HTR-8/SVneo (cell line): Measurements from ENCODE around the gene NEO1.
A peak's percentile ranks its signal among the peaks of the same experiment; 100 is the strongest.
"Not testable (repeated sequence)": the region's sequence is repeated elsewhere in the genome, so short reads cannot be mapped to it uniquely, and the experiment has no call there.

ENCODE experiments used
- DNase-seq: peaks from one replicate; pipeline ENCODE4 v3.0.0; 2011; ENCODE audit warnings: low spot score, mixed read lengths; ENCODE audit not compliant: insufficient read length
- FAIRE-seq: peaks from 2 replicates; lab custom pipeline; 2011; peaks lifted over from hg19 to GRCh38; lab: Jason Lieb, UNC

The NEO1 gene

DNA sequence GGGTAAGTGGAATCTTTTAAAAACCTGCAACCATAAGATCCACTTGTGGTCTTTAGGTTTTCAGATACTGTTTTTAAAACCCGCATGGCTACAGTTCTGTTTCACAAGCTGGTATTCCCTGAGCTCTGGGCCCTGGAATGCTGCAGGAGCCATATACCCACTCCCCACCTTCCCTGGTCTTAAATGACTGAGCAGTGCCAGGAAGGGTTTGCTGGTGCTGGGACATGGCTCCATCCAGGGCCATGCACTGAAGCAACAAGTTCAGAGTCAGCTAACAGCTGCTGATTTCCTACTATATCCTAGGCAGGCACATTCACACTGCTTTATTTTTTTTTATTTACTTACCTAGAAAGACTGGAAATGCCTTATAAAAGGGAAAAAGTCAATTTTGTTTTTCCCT lies 239.2 kb downstream of the NEO1 start:
- no peak for FAIRE-seq
- no peak for DNase-seq

DNA sequence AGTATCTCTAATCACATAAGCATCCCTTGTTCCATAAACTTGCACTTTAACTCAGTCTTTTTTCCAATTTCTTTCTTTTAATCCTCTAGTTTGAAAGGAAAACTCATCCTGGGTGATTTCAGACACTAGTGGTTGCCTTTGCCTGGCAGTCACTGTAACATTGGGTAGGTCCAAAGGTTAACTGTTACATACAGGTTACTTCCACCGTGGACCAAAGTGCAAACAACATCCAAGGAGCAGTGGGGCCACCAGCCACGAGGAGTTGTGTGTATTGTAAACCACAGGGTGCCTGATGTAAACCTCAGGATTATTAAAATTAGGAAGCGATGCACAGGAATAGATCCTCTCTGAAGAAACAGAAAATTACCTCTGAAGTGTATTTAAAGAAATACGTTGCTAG lies 241.5 kb downstream of the NEO1 start:
- no peak for DNase-seq
- peak; percentile 87 for FAIRE-seq

DNA sequence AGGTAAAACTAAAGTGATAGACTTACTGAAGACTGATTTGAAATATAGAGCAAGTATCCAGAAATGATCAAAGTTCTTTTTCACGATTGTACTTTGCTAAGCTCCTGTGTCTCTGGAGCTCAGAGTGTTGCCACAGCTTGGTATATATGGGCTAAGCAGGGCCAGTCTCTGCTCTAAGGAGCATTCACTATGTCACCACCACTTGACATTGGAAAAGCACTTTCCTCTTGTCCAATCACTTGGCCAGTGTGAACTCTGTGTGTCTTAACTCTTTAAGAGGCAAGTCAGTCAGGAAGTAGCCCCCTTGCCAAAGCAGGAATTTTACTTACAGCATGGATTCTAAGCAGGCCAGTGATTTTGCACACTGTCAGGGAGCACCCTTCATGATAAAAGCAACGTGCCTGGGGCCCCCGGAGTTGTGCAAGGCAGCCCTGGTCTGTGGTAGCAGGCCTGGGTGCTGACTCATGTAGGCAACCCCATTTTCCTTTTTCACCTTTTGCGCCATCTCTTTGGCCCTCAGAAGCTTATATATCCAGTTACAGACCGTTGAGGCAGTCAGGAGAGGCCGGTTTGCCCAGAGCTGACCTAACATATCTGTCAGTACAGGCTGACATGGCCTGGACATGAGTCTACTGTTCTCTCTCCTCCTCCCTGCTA lies 243.5 kb downstream of the NEO1 start:
- DNase-seq (no peak), FAIRE-seq (peak; percentile 94)

DNA sequence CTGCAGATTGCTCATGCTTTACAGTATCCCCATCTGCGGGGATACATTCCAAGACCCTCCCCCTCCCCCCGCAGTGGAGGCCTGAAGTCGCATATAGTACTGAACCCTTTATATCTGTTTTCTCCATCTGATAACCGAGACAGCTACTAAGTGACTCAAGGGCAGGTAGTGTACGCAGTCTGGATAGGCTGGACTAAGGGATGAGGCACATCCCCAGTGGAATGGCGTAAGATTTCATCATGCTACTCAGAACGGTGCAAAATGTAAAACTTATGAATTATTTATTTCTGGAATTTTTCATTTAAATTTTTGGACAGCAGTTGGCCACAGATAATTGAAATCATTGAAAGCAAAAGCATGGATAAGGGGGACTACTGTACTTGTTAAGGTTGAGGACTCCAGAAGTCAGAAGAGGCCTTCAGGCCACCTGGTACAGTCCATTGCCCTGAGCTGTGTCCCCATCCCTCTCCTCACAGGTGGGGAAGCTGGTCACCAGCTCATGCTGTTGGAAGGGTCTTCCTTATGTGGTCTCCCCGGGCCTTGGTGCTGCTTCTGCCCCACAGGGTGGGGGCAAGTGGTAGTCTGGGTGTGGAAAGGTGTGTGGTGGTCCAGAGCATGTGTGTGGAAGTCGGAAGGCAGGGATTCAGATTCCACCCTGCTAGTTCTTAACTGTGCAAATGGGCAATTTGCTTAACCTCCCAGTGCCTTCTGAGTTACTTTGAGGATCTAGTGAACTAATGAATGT lies 244.5 kb downstream of the NEO1 start:
- FAIRE-seq (peak; percentile 62), DNase-seq (no peak)

DNA sequence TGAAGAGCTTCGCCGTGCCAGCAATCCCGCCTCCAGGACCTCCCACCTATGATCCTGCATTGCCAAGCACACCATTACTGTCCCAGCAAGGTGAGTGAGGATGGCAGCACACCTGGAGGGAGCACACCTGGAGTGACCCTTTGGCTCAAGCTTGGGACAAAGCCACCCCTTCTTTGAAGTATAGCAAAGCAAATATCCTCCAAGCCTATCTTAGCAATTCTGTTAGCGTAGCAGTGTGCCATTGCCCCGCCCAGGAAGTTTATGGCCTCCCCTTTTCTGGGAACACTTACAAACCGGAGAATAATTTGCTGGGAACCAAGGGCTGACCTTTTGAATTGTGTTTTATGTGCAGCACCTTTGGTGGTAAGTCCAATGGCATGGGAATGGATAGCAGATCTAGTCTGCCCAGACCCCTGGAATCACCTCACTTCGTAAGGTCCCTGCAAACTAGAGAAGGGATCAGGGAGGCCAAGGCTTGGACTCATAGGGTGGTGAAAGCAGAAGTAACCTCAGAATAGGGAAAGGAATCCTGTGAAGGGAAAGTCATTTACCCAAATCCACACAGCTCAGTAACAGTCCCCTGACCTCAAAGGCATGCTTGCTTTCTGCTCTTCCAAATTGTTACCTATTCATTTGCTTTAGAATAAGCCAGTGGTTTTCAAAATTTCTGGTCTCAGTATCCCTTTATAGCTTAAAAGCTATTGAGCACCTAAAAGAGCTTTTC lies 246.4 kb downstream of the NEO1 start:
- FAIRE-seq: peak; percentile 33
- no peak for DNase-seq

DNA sequence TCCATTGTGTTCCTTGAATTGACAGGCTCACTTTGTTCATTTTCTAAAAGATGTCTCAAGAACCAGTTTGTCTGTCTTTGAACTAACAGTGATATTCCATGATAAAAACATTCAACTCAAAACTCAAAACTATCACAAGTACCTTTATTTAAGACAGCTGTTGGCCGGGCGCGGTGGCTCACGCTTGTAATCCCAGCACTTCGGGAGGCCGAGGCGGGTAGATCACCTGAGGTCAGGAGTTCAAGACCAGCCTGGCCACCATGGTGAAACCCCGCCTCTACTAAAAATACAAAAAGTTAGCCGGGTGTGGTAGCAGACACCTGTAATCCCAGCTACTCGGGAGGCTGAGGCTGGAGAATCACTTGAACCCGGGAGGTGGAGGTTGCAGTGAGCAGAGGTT lies 248.0 kb downstream of the NEO1 start:
- DNase-seq, FAIRE-seq: not testable (repeated sequence)

DNA sequence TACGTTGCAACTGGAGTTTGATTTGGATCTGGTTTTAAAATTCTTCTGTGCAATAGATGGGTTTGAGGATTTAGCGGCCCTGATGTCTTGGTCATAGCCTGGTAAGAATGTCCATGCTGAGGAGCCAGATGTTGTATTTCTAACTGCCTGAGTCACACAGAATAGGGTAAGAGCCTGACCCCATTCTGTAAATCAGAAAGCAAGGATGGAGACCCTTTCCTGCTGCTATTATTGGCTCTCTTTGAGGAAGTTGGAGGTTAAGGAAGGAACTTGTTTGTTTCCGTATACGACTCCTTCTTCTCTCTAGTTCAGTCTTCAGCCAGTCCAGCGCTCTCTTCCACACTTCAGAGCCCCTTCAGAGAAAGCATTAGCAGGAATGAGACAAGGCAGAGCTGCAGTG lies 251.4 kb downstream of the NEO1 start:
- FAIRE-seq: peak; percentile 71
- DNase-seq: no peak

DNA sequence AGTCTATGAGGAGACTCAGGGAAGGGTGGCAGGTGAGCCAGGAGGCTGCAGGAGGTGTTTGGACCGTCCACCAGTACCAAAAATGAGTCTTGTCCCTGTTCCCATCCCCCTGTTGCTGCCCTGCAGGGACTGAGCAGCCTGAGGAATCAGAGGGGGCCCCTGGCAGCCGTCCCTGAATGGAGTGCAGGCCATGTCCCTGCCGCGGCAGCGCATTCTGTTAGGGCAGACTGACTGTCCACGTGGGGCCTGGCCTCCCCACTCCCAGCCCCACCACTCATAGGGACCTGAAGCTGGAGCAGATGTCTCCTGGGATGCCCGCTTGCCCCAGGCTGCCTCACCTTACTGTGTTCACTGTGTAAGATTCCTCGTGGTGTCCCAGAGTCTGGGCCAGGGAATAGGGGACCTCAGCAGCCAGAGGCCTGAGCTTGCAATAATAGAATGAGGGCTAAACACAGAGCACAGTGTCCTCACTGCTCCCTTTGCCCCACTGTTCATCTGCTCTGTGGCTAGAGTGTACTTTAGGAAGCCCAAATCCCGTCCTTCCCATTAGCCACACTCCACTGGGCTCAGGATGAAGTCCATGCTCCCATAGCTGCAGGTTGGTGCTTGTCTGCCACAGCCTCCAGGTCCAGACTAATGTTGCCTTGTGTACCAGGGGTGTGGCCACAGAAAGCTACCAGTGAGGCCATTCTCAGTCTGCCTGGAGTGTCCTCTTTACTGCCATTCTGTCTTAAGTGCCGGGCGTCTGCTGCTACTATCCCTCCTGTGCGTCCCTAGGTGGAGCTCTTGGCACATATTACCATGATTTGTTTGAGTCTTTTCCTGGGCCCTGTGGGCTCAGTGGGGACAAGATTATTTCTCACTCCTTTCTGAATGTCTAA lies 253.3 kb downstream of the NEO1 start:
- peak; percentile 94 for DNase-seq

DNA sequence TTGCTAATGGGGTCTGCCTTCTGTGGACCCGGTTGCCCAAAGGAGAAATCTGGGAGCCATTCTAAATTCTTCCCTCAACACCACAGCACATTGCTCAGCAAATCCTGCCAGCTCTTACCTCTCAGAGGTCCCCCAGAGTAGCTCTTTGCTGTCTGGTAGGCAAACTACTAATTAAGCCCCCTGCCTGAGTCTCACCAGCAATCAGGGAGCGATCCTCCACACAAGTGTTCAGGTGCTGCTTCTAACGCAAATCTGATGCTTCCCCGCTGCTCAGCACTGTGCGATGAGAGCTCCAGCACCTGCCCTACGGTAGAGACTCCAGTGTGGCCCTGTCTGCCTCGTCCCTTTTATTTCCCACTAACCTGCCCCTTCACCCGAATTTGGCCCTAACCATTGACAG lies 256.0 kb downstream of the NEO1 start:
- FAIRE-seq (no peak), DNase-seq (no peak)

More for the DNA sequence above, 253.3 kb downstream of the NEO1 start:
- FAIRE-seq: peak; percentile 99

DNA sequence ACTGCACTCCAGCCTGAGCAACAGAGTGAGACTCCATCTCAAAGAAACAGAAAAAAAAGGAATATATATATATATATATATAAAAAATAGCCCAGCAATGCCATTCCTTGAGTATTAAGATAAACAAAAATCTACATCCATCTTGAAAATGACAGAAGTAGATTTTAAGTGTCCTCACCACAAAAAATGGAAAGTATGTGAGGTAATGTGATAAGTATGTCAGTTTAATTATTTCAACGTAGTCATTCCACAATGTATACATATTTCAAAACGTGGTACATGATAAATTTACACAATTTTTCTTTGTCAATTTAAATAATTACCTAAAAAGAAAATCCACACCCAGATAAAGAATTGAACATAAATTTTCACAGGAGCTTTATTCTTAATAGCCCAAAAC lies 261.6 kb downstream of the NEO1 start:
- DNase-seq (no peak), FAIRE-seq (peak; percentile 77)

DNA sequence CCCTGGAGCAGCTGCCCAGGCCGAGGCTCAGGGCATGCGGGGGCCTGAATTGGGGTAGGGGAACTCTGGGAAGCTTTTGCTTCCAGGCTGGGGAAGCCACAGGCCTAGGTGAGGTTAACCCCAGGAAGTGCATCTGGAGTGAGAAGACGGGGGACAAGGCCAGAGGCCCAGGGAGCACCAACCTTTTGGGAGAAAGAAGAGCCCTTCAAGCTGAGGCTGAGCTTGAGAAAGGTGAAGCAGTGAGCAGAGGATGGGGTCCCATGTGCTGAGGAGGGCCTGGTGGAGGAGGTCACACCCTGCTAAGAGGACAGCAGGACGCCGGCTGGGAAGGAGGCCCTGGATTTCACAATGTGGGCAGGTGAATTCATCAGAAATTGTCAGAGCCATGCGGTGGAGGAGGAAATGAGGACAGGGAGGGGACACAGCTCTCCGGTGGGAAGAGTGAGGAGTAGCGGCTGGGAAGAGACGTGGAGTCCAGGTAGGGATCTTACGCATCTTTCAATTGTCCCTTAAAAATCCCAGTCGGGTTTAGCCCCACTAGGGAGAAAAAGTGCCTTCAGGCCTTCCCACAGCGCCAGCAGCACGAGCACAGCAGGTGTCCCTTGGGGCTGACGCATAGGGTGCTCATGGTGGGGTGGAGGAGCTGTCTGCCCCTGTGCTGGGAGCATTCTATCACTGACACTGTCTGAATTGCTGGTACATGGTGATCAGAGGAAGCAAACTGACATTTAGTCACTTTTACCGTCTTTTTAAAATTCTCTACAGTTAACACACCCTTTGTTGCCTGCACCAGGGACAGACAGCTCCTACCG lies 265.6 kb downstream of the NEO1 start:
- no peak for DNase-seq
- FAIRE-seq: peak; percentile 80

DNA sequence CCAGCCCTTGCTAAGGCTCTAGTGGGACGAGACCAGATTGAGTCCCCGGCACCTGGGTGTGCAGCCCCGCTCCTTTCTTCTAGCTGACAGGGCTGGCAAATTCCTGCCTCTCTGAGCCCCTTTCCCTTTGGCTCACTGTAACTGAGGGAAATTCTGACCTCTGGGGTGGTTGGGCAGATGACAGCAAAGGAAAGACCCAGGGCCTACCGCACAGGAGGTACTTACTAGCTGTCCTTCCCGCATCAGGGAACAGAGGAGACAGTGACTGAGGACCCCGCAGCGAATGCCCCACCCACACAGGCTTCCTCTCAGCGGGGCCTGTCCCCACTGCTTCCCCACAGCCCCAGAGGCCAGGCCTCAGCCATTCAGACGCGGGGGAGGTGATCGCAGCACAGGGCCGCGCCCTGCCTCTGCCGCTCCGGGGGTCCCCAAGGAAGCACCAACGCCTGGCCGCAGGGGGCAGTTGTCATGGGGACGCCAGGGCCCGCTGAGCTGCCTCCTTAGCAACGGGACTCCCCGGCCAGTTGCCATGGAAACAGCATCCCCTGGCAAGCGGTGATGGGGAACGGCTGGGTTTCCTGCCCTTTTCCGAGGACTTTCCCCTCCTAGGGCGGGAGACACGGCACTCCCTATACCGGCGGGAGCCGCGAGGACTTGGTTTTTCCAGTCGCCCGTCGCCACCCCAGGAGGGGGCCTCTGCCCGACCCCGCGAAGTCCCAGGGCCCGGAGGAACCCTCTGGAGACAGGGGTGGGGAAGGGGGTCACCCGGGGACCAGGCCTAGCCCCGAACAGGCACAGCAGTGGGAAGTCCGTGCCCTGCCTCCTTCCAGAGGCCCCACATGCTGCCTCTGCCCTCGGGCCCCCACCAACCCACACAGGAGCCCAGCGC lies 266.4 kb downstream of the NEO1 start:
- no peak for FAIRE-seq
- DNase-seq: no peak

DNA sequence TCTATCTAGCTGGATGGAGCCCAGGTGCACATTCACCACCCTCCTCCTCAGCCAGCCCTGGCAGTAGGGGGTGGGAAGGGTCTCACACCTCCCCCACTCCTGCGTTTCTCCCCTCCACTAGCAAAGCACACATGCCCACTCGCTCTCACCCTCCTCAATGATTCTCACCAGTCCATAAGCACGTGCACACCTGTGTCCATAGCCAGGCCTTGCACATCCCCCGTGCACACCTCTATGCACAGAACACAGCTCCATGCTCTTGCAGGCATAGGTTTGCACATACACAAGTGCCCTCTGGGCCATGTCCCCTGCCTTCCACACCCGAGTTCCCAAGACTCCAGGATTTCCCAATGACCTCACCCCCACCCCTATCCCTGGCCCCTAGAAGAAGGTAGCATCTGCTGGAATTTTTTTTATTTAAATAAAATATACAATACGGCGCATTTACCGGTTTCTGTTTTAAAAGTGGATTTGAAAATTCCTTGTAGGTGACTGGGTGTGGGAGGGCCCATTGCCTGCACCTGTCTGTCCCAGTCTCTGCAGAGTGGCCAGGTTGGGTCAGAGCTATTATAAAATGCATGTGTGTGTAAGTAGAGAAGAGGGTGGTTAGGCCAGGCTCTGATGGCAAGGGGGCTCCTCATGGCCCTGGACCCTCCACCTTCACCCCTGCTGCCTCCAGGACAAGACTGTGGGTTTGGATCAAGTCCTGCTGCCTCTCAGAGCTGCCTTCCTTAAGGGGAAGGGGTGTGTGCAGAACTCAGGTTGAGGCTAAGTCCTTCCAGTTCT lies 267.4 kb downstream of the NEO1 start:
- FAIRE-seq (peak; percentile 54), DNase-seq (no peak)

DNA sequence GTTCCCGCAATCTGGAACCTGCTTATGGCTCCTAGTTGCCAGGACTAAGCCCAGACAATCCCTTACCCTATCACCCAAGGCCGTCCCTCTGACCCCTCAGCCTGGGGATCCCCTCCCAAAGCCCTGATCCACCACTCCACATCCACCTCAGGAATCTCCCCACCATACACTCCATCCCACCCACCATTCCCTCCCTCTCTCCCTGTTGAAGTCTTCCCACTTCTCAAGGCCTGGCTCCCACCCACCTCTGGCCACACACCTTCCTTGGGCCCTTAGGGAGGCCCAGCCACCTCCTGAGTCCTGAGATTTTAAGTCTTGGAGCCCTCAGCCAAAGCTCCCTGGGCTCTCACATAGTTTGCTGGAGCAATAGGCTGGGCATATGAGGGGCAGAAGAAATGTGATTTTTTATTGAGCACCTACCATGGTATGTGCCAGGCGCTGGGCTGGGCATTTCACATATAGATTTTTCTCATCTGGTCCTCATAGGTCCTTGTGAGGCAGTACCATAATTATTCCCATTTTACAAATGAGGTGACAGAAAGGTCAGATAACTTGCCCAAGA lies 268.4 kb downstream of the NEO1 start:
- DNase-seq (no peak), FAIRE-seq (no peak)

DNA sequence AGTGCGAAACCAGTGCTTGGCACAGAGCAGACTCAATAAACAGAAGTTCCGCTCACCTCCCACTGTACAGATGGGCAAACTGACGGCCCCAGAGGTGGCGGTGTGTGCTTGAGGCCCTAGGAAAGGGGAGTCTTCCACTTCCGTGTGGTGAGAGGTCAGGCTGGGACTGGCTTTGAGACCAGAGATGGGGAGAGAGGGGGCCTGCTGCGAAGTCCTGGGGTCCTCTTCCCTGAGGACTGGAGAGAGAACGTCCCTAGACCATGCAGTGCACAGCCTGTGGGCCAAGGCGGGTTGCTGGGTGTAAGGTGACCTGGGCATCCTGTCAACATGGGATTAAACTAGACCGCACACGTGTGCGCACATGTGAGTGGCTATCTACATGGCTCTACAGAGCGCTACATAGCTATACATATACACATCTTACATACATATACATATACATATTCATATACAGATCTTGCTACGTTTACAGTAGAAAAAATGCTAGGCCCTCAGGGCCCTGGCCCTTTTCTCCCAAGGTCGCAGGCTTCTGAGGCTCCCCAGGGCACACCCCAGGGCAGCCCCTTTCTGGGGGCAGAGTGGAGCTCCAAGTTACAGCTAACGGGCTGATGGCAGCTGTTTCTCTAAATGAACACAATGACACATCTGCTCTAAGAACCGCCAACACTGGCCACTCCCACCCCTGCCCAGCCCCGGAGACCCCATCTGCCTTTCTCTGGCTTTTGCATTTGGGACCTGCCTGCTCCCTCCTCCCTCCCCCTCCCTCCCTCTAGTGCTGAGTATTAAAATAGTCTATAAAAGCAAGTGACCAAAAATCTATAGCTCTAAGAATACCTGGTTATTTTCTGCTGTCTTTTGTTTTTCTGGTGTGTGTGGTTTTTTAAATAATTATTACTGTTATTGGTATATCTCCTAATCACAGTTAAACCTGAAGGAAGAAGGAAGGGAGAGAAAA lies 269.5 kb downstream of the NEO1 start:
- DNase-seq (no peak), FAIRE-seq (no peak)

DNA sequence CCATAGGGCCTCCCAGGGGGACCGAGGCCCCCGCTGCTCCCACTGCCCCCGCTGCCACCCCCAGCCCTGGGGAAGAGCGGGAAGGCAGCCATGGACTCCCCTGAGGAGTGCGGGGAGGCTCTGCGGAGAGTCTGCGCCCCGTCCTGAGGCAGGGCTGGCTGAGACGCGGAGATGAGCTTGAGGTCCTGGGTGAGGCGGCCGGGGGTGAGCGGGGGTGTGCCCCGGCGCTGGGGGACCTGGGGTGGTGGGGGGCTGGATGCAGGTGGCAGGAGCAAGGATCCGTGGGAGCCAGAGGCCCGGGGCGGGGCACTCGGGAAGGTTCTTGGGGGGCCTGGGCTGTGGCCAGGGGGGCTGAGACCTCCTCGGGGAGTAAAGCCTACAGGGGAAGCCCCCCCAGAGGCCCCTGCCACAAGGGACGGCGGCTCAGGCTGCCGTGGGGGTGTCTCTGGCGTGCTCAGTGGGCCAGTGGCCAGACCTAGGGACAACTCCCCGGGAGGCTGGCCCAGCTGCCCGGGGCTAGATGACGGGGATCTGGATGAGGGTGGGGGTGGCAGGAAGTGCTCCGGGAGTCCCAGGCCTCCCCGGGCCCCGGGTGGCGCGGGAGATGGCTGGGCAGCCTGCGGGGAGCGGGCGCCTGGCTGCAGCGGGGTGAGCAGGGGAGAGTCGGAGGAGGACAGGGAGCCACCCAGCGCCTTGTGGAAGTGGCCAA lies 270.6 kb downstream of the NEO1 start:
- FAIRE-seq (no peak), DNase-seq (no peak)
